ENCODE data around the gene IL11. TPM values are rescaled to one million over a fixed set of nuclear protein-coding genes. Genes with fewer than 3 reads are reported as not detected.

The IL11 gene
- total RNA-seq, 1 experiment from 2014 or later, result 0.41 TPM

DNA sequence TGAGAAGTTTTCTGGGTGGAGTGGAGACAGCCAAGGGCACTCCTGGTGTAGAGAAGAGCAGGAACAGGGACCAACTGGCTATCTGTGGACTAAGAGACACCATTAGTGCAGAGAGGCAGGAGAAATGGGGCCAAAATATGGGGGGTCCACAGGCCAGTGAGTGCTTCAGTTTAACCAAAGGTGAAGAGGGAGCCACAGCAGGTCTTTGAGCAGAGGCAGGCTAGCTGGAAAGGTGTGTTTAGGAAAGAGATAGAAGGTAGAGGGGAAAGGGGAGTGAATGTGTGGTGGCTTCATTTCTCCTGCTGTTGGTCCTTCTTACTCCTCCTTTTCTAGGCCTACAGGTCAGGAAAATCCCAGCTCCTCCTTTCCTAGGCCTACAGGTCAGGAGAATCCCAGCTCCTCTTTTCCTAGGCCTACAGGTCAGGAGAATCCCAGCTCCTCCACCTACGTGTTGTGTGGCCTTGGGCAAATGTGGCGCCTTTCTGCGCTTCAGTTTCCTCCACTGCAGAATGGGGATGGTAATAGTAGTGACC, 12.3 kb upstream of the IL11 start:
- Histone ChIP-seq H4K20me1 (ENCODE audit: insufficient read depth, low read depth, low read length) (peaks cover 34% of the 10 kb centered on the region), H2AFZ (ENCODE audit: low read length) (no peak overlapping the region), H3K4me2 (ENCODE audit: low read depth, low read length, poor library complexity, severe bottlenecking) (peak overlapping the region; percentile 70), H3K4me3 (ENCODE audit: low read length) (peak overlapping the region; percentile 64), H3K4me1 (ENCODE audit: low read length) (peaks cover 44% of the 10 kb centered on the region), H3K9me3 (ENCODE audit: low read length) (no peaks in the 10 kb centered on the region), H3K36me3 (ENCODE audit: insufficient read depth, low read length) (peaks cover 14% of the 10 kb centered on the region), H3K27me3 (ENCODE audit: low read length) (no peaks in the 10 kb centered on the region), H3K9me2 (replicated peaks; ENCODE audit: insufficient read depth, low read length) (no peaks in the 10 kb centered on the region), H3K79me2 (ENCODE audit: low read length) (peaks cover 17% of the 10 kb centered on the region), H3K9ac (ENCODE audit: low read length) (peak overlapping the region; percentile 66), H3K27ac (ENCODE audit: low read length) (no peak overlapping the region)
- DNase-seq, result no peak

DNA sequence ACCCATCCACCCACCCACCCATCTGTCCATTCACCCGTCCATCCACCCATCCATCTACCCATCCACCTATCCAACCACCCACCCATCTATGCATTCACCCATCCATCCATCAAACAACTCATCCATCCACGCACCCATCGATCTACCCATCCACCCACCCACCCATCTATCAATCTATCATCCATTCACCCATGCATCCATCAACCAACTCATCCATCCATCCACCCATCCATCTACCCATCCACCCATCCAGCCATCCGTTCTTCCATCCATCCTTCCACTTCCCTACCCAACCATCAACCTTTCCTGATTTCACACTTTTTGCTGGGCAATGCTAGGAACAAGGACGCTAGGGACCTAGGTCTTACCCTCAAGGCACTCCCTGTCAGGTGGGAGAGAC, 11.8 kb upstream of the IL11 start:
- Histone ChIP-seq H3K27ac (ENCODE audit: low read length) (no peak overlapping the region), H3K27me3 (ENCODE audit: low read length) (no peaks in the 10 kb centered on the region), H3K4me2 (ENCODE audit: low read depth, low read length, poor library complexity, severe bottlenecking) (no peak overlapping the region), H4K20me1 (ENCODE audit: insufficient read depth, low read depth, low read length) (peaks cover 30% of the 10 kb centered on the region), H3K9me2 (replicated peaks; ENCODE audit: insufficient read depth, low read length) (no peaks in the 10 kb centered on the region), H3K79me2 (ENCODE audit: low read length) (peaks cover 12% of the 10 kb centered on the region), H3K9me3 (ENCODE audit: low read length) (no peaks in the 10 kb centered on the region), H3K4me1 (ENCODE audit: low read length) (peaks cover 40% of the 10 kb centered on the region), H3K9ac (ENCODE audit: low read length) (no peak overlapping the region), H3K4me3 (ENCODE audit: low read length) (no peak overlapping the region), H3K36me3 (ENCODE audit: insufficient read depth, low read length) (peaks cover 9% of the 10 kb centered on the region), H2AFZ (ENCODE audit: low read length) (no peak overlapping the region)
- DNase-seq, result no peak

DNA sequence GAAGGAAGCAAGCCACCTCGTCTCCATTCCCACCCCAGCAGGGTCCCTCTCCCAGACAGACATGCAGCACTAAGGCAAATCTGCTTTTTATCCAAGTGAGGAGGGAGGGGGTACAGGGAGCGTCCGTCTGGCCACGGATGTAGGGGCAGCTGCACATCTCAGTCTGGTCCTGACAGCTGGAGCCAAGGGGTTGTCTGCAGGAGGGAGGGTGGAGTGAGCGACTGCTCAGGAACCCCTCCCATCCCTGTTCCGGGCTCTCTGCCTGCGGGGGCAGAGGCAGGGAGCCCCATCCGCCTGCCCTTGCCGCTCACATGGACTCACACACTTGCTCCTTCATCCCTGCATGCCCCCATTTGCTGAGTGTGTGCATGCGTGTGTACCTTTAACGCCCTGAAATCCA, 8.9 kb upstream of the IL11 start:
- H3K9me3 ChIP-seq (ENCODE audit: low read length), result no peaks in the 10 kb centered on the region
- H3K36me3 ChIP-seq (ENCODE audit: insufficient read depth, low read length), result no peaks in the 10 kb centered on the region
- peaks cover 19% of the 10 kb centered on the region; the same call in 1 of the 2 replicates for H4K20me1 ChIP-seq (ENCODE audit: insufficient read depth, low read depth, low read length)
- H2AFZ ChIP-seq (ENCODE audit: low read length), result no peak overlapping the region
- no peaks in the 10 kb centered on the region for H3K27me3 ChIP-seq (ENCODE audit: low read length)
- H3K9ac ChIP-seq (ENCODE audit: low read length), result no peak overlapping the region
- peaks cover 21% of the 10 kb centered on the region for H3K4me1 ChIP-seq (ENCODE audit: low read length)
- no peak overlapping the region for H3K27ac ChIP-seq (ENCODE audit: low read length)
- no peak overlapping the region for H3K4me2 ChIP-seq (ENCODE audit: low read depth, low read length, poor library complexity, severe bottlenecking)
- H3K79me2 ChIP-seq (ENCODE audit: low read length), result no peaks in the 10 kb centered on the region
- H3K9me2 ChIP-seq (replicated peaks; ENCODE audit: insufficient read depth, low read length), result no peaks in the 10 kb centered on the region
- no peak for DNase-seq
- no peak overlapping the region for H3K4me3 ChIP-seq (ENCODE audit: low read length)

DNA sequence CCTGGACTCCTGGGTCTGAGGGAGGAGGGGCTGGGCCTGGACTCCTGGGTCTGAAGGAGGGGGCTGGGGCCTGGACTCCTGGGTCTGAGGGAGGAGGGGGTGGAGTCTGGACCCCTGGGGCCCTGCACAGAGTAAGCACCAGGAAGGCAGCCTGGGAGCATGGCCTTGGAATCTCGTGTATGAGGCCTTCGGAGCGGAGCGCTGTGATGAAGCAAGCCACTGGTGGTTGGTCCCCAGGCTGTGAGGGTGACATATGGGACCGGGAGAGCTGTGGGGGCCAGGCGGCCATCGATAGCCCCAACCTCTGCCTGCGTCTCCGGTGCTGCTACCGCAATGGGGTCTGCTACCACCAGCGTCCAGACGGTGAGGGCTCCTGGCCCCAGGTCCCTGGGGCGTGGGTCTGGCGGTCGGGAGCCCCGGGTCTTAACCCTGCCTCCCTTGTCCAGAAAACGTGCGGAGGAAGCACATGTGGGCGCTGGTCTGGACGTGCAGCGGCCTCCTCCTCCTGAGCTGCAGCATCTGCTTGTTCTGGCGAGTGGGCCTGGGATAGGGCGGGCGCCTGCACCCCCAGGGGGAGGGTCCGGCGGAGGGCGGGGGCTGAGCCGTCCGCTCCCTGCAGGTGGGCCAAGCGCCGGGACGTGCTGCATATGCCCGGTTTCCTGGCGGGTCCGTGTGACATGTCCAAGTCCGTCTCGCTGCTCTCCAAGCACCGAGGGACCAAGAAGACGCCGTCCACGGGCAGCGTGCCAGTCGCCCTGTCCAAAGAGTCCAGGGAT, 7.3 kb upstream of the IL11 start:
- no peak for DNase-seq
- Histone ChIP-seq H3K27ac (ENCODE audit: low read length) (no peak overlapping the region), H3K4me1 (ENCODE audit: low read length) (peaks cover 12% of the 10 kb centered on the region), H3K36me3 (ENCODE audit: insufficient read depth, low read length) (no peaks in the 10 kb centered on the region), H3K4me3 (ENCODE audit: low read length) (no peak overlapping the region), H3K9ac (ENCODE audit: low read length) (0 out of 2 replicates have a peak overlapping the region, but pooled peaks have one; percentile 9), H2AFZ (ENCODE audit: low read length) (no peak overlapping the region), H3K9me2 (replicated peaks; ENCODE audit: insufficient read depth, low read length) (no peaks in the 10 kb centered on the region), H4K20me1 (ENCODE audit: insufficient read depth, low read depth, low read length) (peaks cover 19% of the 10 kb centered on the region; the same call in 1 of the 2 replicates), H3K4me2 (ENCODE audit: low read depth, low read length, poor library complexity, severe bottlenecking) (no peak overlapping the region), H3K79me2 (ENCODE audit: low read length) (no peaks in the 10 kb centered on the region), H3K27me3 (ENCODE audit: low read length) (no peaks in the 10 kb centered on the region), H3K9me3 (ENCODE audit: low read length) (no peaks in the 10 kb centered on the region)

DNA sequence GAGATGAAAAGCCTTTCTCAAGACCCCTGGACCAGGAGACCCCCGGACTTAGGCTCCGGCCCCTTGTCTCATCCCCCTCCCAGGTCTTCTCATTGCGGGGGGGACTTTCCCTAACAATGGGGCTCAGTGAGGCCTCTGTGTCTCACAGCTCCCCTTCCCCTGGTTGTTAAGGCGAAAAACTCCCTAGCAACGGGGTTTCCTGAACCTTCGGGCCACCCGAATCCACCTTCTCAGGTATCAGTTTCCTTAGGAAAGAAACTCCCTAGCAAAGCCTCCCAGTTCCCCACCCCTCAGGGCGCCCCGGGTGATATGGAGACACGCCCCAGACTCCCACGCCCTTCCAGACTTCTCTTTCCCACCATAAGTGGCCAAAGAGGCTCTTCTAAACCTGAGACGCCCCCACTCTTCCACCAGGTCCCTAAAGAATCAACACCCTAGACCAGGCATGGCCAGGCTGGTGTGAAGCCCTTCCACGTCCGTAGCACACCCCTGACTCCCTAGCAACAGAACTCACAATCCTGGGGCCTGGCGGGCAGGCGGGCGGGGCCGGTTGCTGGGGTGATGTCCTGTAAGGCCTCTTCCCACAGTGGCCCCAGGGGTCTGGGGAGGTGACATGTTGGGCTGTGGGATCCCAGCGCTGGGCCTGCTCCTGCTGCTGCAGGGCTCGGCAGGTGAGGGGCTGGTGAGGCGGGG, 6.1 kb upstream of the IL11 start, which contains the start of gene TMEM190:
TSS of gene TMEM190 (plus strand) at position 586 of the 693 bp plus-strand sequence. CDS start at position 614, 28 bp downstream.
- Histone ChIP-seq H4K20me1 (ENCODE audit: insufficient read depth, low read depth, low read length) (peaks cover 19% of the 10 kb centered on the region; the same call in 1 of the 2 replicates), H3K4me3 (ENCODE audit: low read length) (no peak within 1 kb of the TSS), H3K9me2 (replicated peaks; ENCODE audit: insufficient read depth, low read length) (no peaks in the 10 kb centered on the region), H3K36me3 (ENCODE audit: insufficient read depth, low read length) (no peaks in the 10 kb centered on the region), H3K9ac (ENCODE audit: low read length) (no peak within 1 kb of the TSS), H2AFZ (ENCODE audit: low read length) (no peak within 1 kb of the TSS), H3K27ac (ENCODE audit: low read length) (no peak within 1 kb of the TSS), H3K27me3 (ENCODE audit: low read length) (no peaks in the 10 kb centered on the region), H3K9me3 (ENCODE audit: low read length) (no peaks in the 10 kb centered on the region), H3K4me2 (ENCODE audit: low read depth, low read length, poor library complexity, severe bottlenecking) (no peak within 1 kb of the TSS), H3K4me1 (ENCODE audit: low read length) (peaks cover 12% of the 10 kb centered on the region), H3K79me2 (ENCODE audit: low read length) (no peaks in the 10 kb centered on the region)
- DNase-seq, result no peak

DNA sequence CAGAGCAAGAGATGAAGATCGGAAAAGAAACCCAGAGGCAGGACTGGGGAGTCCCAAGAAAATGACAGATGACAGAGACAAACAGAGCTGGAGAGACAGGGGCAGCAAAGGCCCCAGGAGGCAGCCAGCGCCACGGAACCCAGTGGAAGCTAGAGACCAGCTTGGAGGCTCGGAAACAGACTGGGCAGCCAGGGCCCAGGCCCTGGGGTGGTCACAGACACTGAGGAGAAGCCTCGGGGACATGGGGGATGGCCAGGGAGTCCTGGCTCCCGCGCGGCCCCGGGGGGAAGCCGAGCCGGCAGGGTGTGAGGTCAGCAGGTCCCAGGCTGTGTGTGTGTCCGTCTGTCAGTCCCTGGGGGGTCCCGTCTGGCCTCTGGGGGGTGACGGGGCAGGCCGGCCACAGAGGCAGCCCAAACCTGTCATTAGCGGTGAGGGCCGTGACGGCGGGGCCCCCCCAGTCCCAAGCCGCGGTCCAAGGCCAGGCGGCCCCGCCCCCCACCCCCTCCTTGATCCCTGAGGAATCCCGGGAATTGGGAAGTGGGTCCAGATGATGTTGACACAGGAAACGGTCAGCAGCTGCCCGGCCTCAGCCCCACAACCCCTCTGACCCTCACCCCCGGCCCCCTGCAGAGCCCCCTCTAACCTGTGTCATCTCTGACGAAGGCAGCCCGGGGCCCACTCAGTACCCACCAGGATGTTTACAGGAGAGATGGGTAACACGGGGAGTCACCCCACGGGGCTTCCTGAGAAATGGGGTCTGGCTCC, 3.9 kb upstream of the IL11 start:
- H3K4me3 ChIP-seq (ENCODE audit: low read length), result no peak overlapping the region
- H3K79me2 ChIP-seq (ENCODE audit: low read length), result no peaks in the 10 kb centered on the region
- H2AFZ ChIP-seq (ENCODE audit: low read length), result no peak overlapping the region
- no peak overlapping the region for H3K9ac ChIP-seq (ENCODE audit: low read length)
- H3K27me3 ChIP-seq (ENCODE audit: low read length), result no peaks in the 10 kb centered on the region
- peaks cover 12% of the 10 kb centered on the region for H3K4me1 ChIP-seq (ENCODE audit: low read length)
- H3K9me3 ChIP-seq (ENCODE audit: low read length), result no peaks in the 10 kb centered on the region
- H3K9me2 ChIP-seq (replicated peaks; ENCODE audit: insufficient read depth, low read length), result no peaks in the 10 kb centered on the region
- H4K20me1 ChIP-seq (ENCODE audit: insufficient read depth, low read depth, low read length), result peaks cover 15% of the 10 kb centered on the region; the same call in 1 of the 2 replicates
- no peak overlapping the region for H3K4me2 ChIP-seq (ENCODE audit: low read depth, low read length, poor library complexity, severe bottlenecking)
- H3K27ac ChIP-seq (ENCODE audit: low read length), result no peak overlapping the region
- no peaks in the 10 kb centered on the region for H3K36me3 ChIP-seq (ENCODE audit: insufficient read depth, low read length)
- DNase-seq, result no peak

DNA sequence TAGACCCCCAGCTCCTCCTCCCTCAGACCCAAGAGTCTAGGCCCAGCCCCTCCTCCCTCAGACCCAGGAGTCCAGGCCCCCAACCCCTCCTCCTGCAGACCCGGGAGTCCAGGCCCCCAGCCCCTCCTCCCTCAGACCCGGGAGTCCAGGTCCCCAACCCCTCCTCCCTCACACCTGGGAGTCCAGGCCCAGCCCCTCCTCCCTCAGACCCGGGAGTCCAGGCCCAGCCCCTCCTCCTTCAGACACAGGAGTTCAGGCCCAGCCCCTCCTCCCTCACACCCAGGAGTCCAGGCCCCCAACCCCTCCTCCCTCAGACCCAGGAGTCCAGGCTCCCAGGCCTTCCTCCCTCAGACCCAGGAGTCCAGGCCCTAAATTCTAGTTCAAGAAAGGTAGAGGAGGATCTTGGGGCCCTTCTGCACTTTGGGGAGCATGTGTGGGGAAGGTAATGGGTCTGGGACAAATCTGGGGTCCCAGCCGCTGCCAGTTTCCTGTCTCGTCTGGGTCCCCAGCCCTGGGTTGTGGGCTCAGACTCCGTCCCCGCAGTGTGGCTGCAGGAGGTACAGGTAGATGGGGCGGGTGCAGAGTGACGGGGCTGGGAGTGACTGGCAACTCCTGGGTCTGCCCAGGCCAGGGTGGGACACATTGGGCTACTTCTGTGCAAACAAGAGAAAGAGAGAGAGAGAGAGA, 3.2 kb upstream of the IL11 start:
- Histone ChIP-seq H2AFZ (ENCODE audit: low read length) (no peak overlapping the region), H3K4me1 (ENCODE audit: low read length) (peaks cover 11% of the 10 kb centered on the region), H4K20me1 (ENCODE audit: insufficient read depth, low read depth, low read length) (peaks cover 8% of the 10 kb centered on the region; the same call in 1 of the 2 replicates), H3K27ac (ENCODE audit: low read length) (no peak overlapping the region), H3K9ac (ENCODE audit: low read length) (no peak overlapping the region), H3K4me2 (ENCODE audit: low read depth, low read length, poor library complexity, severe bottlenecking) (no peak overlapping the region), H3K27me3 (ENCODE audit: low read length) (no peaks in the 10 kb centered on the region), H3K79me2 (ENCODE audit: low read length) (no peaks in the 10 kb centered on the region), H3K4me3 (ENCODE audit: low read length) (no peak overlapping the region), H3K9me2 (replicated peaks; ENCODE audit: insufficient read depth, low read length) (no peaks in the 10 kb centered on the region), H3K9me3 (ENCODE audit: low read length) (no peaks in the 10 kb centered on the region), H3K36me3 (ENCODE audit: insufficient read depth, low read length) (no peaks in the 10 kb centered on the region)
- peak; percentile 51 for DNase-seq
